CD4-positive, alpha-beta T cell (primary cell): ENCODE results near the gene PDZD4. TPM values are rescaled to one million over a fixed set of nuclear protein-coding genes. Genes with fewer than 3 reads are reported as not detected.

Experiments
- ATAC-seq: fragments of 200-7000 bp; cut with Tn5 transposase; one replicate; pipeline ENCODE4 v1.10.0; 2022; ENCODE audit warnings: mild to moderate bottlenecking; ENCODE audit not compliant: poor library complexity
- CTCF ChIA-PET: fragments of 350-600 bp; sonication (Branson Sonifier 250); formaldehyde crosslinking; loops from one replicate; lab custom pipeline; 2021; ENCODE audit warnings: antibody characterized with exemption, inconsistent platforms; lab: Charles Lee
- POLR2A ChIA-PET: fragments of 350-600 bp; sonication (Branson Sonifier 250); formaldehyde crosslinking; loops from one replicate; lab custom pipeline; 2021; ENCODE audit warnings: antibody characterized with exemption, inconsistent platforms; lab: Charles Lee
- DNase-seq, 14 experiments: peaks; one replicate each; pipeline ENCODE4 v3.0.0-alpha.2; 2013 to 2020; ENCODE audit warnings: mixed read lengths in 2 of 14
- H3K27ac ChIP-seq, 2 donors: one replicate each; pipeline versions ENCODE4 v1.5.1 to v1.7.0; 2013; ENCODE audit warnings: low read length in 2 of 2, low read depth in 1 of 2, mild to moderate bottlenecking in 1 of 2
- H3K27me3 ChIP-seq, 2 experiments: 1 replicate in 1 of 2; 2 replicates in 1 of 2; pipeline versions ENCODE4 v1.6.1 to v1.7.0; 2013; ENCODE audit warnings: low read length in 2 of 2, control low read depth in 1 of 2, mild to moderate bottlenecking in 1 of 2, moderate library complexity in 1 of 2; ENCODE audit not compliant: insufficient read depth in 2 of 2, control insufficient read depth in 1 of 2
- H3K36me3 ChIP-seq: one replicate; pipeline ENCODE4 v1.6.1; 2013; ENCODE audit warnings: low read length, control low read depth; ENCODE audit not compliant: insufficient read depth
- H3K4me1 ChIP-seq: one replicate; pipeline ENCODE4 v1.6.1; 2013; ENCODE audit warnings: low read length, control low read depth; ENCODE audit not compliant: insufficient read depth
- H3K4me3 ChIP-seq: one replicate; pipeline ENCODE4 v1.5.1; 2013; ENCODE audit warnings: mild to moderate bottlenecking, low read length, moderate library complexity
- H3K9me3 ChIP-seq, 2 experiments: 1 replicate in 1 of 2; 2 replicates in 1 of 2; pipeline versions ENCODE4 v1.6.1 to v1.7.0; 2013; ENCODE audit warnings: low read length in 2 of 2, mild to moderate bottlenecking in 2 of 2, control low read depth in 1 of 2, moderate library complexity in 1 of 2; ENCODE audit not compliant: control insufficient read depth in 1 of 2, insufficient read depth in 1 of 2
- H3K27ac Mint-ChIP-seq: one replicate; pipeline ENCODE4 v1.8.0; 2020; ENCODE audit warnings: mixed read lengths
- H3K27me3 Mint-ChIP-seq: one replicate; pipeline ENCODE4 v1.8.0; 2021; ENCODE audit warnings: mixed read lengths
- H3K36me3 Mint-ChIP-seq: one replicate; pipeline ENCODE4 v1.8.0; 2021; ENCODE audit warnings: low read depth, mixed read lengths
- H3K4me1 Mint-ChIP-seq: one replicate; pipeline ENCODE4 v1.8.0; 2021; ENCODE audit warnings: low read depth, mixed read lengths
- H3K4me3 Mint-ChIP-seq: one replicate; pipeline ENCODE4 v1.8.0; 2020; ENCODE audit warnings: mild to moderate bottlenecking, mixed read lengths
- H3K9me3 Mint-ChIP-seq: one replicate; pipeline ENCODE4 v1.8.0; 2020; ENCODE audit warnings: mixed read lengths
- CTCF ChIP-seq: fragments of 200-600 bp; IDR thresholded peaks from one replicate; pipeline ENCODE4 v1.8.0; 2022; ENCODE audit warnings: antibody characterized with exemption, mild to moderate bottlenecking
- intact Hi-C, 2 experiments: fragments of 100-400 bp; cut with DNase I in 1 of 2; cut with micrococcal nuclease in 1 of 2; formaldehyde crosslinking; loops; one replicate each; pipeline versions ENCODE4 v1.15.1 to v1.9.0; 2023 to 2025; cut with DNase I, micrococcal nuclease
- total RNA-seq, 174 experiments: library from RNA in 2 of 174; stranded (reverse) in 2 of 174; gene quantifications; one replicate each; pipeline ENCODE4 v1.2.3 and lab custom pipeline; 2021 to 2026

Gene PDZD4
- total RNA-seq, 2 experiments from 2014 or later: 24.8 to 26.8 TPM

DNA sequence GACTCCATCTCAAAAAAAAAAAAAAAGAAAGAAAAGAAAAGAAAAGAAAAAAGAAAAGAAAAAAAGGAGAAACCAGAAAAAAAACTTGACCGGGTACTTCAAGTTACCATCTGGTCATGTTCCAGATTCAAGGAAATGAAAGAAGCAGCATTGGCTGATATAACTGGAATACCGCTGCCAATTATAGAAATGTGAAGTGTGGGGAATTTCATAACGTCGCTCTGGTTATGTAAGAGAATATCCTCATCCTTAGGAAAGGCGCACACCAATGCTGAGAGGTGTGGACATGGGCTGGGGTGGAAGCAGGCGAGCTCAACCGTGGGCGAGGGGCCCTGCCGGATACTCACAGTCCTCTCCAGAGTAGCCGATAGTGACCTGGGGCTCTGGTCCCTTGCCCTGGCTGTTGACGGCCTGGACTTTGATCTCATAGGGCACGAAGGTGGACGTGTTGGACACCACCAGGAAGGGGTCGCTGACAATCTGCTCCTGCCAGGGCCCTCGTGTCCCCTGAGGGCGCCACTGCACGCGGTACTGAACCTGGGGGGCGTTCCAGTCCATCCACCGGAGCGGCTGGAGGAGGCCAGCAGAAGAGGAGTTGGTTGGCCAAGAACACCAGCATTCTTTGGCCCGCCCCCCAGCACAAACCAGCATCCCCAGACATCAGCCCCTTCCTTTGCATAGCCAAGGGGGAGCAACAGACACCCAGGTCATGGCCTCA is 36.1 kb upstream of the PDZD4 start:
- H3K4me3 Mint-ChIP-seq: no peak overlapping the region
- CTCF ChIA-PET: no interaction called here
- Histone ChIP-seq H3K36me3 (no peaks in the 10 kb centered on the region), H3K9me3 (no peaks in the 10 kb centered on the region), H3K4me1 (no peaks in the 10 kb centered on the region), H3K27me3 (no peaks in the 10 kb centered on the region), H3K27ac (no peak overlapping the region), H3K4me3 (no peak overlapping the region)
- POLR2A ChIA-PET: no interaction called here
- intact Hi-C loops: no loop called here
- no peaks in the 10 kb centered on the region for H3K9me3 Mint-ChIP-seq
- H3K27me3 Mint-ChIP-seq: no peaks in the 10 kb centered on the region
- DNase-seq: no peak
- H3K4me1 Mint-ChIP-seq: no peaks in the 10 kb centered on the region
- no peak for ATAC-seq
- H3K36me3 Mint-ChIP-seq: no peaks in the 10 kb centered on the region
- no peak for TF ChIP-seq CTCF
- no peak overlapping the region for H3K27ac Mint-ChIP-seq

DNA sequence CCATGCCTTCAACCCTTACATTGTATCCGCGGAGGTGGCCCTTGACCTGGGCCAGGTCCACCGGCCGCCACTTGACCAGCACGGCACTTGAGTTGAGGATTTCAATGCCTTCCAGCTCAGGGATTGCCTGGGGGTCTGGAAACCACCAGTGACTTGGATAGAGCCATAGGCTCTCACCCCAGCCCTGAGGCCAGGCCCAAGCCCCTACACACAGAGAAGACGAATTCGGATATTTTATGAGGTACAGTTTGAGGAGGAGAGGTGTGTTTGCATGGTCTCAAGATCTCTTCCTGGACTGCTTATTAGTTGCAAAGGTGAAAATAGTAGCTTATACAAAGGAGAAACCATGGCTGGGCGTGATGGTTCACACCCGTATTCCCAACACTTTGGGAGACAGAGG is 35.3 kb upstream of the PDZD4 start:
- Mint-ChIP-seq H3K27ac (no peak overlapping the region), H3K9me3 (no peaks in the 10 kb centered on the region), H3K4me1 (no peaks in the 10 kb centered on the region), H3K27me3 (no peaks in the 10 kb centered on the region), H3K36me3 (no peaks in the 10 kb centered on the region), H3K4me3 (no peak overlapping the region)
- CTCF ChIA-PET: no interaction called here
- POLR2A ChIA-PET: no interaction called here
- no peaks in the 10 kb centered on the region for H3K36me3 ChIP-seq
- no peaks in the 10 kb centered on the region for H3K9me3 ChIP-seq
- H3K27me3 ChIP-seq: no peaks in the 10 kb centered on the region
- H3K4me3 ChIP-seq: no peak overlapping the region
- ATAC-seq (no peak), DNase-seq (no peak)
- intact Hi-C loops: no loop called here
- H3K4me1 ChIP-seq: no peaks in the 10 kb centered on the region
- no peak for TF ChIP-seq CTCF
- no peak overlapping the region for H3K27ac ChIP-seq

DNA sequence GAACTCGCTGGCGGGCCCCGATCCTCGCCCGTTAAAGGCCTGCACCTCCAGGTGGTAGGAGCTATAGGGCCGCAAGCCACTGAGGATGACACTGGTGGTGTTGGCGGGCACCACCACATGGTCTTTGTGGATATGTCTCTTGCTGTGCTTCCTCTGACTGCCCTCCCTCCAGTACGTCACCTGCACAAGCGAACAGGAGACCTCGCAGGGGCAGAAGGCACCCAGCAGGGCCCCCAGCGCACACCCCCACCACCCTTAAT is 34.9 kb upstream of the PDZD4 start:
- POLR2A ChIA-PET: no interaction called here
- Histone ChIP-seq H3K36me3 (no peaks in the 10 kb centered on the region), H3K4me1 (no peaks in the 10 kb centered on the region), H3K4me3 (no peak overlapping the region), H3K27me3 (no peaks in the 10 kb centered on the region), H3K27ac (no peak overlapping the region), H3K9me3 (no peaks in the 10 kb centered on the region)
- intact Hi-C loops: no loop called here
- Mint-ChIP-seq H3K9me3 (no peaks in the 10 kb centered on the region), H3K36me3 (no peaks in the 10 kb centered on the region), H3K4me1 (no peaks in the 10 kb centered on the region), H3K27me3 (no peaks in the 10 kb centered on the region), H3K4me3 (no peak overlapping the region), H3K27ac (no peak overlapping the region)
- no peak for TF ChIP-seq CTCF
- CTCF ChIA-PET: no interaction called here
- ATAC-seq (no peak), DNase-seq (no peak)
